Measurements from ENCODE around the gene GLB1L2. TPM values are rescaled to one million over a fixed set of nuclear protein-coding genes. Genes with fewer than 3 reads are reported as not detected.

GLB1L2 gene
- total and polyA plus RNA-seq, 8 donors: 4.2 to 10.1 (median 6.9) TPM

DNA sequence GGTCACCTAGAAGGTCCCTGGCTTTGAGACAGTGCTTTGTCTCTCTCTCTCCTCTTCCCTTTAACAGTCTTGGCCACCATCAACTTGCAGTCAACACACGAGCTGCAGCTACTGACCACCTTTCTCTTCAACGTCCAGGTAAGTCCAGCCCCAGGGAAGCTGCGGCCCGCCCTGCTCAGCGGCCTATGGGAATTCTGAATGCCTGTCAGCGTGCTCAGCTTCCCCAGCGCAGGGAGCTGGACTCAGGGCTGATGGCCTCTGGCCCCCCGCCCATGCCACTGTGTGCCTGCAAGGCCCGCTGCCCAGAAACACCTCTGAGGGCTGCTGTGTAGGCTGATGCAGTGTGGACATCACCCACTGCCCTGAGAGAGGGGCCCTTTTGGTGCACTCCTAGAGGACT is 32.5 kb downstream of the GLB1L2 start:
- H3K27ac ChIP-seq: no peak overlapping the region
- FAIRE-seq (no peak), ATAC-seq (no peak), DNase-seq (peak in 1 of 6 donors; percentile 38)
- WGBS, 2 donors: 87% methylated on average over 9 of the region's 9 CpGs
- no peaks in the 10 kb centered on the region for H3K4me1 ChIP-seq
- no peak overlapping the region for H3K4me3 ChIP-seq
- no peaks in the 10 kb centered on the region for H3K36me3 ChIP-seq
- H3K9me3 ChIP-seq: no peaks in the 10 kb centered on the region
- H3K27me3 ChIP-seq: no peaks in the 10 kb centered on the region
- intact Hi-C loops (cut with DNase I): no loop called here
- TF ChIP-seq, protein P1, sequence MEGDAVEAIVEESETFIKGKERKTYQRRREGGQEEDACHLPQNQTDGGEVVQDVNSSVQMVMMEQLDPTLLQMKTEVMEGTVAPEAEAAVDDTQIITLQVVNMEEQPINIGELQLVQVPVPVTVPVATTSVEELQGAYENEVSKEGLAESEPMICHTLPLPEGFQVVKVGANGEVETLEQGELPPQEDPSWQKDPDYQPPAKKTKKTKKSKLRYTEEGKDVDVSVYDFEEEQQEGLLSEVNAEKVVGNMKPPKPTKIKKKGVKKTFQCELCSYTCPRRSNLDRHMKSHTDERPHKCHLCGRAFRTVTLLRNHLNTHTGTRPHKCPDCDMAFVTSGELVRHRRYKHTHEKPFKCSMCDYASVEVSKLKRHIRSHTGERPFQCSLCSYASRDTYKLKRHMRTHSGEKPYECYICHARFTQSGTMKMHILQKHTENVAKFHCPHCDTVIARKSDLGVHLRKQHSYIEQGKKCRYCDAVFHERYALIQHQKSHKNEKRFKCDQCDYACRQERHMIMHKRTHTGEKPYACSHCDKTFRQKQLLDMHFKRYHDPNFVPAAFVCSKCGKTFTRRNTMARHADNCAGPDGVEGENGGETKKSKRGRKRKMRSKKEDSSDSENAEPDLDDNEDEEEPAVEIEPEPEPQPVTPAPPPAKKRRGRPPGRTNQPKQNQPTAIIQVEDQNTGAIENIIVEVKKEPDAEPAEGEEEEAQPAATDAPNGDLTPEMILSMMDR (IDR thresholded peaks at IDR 0.05): no peak

DNA sequence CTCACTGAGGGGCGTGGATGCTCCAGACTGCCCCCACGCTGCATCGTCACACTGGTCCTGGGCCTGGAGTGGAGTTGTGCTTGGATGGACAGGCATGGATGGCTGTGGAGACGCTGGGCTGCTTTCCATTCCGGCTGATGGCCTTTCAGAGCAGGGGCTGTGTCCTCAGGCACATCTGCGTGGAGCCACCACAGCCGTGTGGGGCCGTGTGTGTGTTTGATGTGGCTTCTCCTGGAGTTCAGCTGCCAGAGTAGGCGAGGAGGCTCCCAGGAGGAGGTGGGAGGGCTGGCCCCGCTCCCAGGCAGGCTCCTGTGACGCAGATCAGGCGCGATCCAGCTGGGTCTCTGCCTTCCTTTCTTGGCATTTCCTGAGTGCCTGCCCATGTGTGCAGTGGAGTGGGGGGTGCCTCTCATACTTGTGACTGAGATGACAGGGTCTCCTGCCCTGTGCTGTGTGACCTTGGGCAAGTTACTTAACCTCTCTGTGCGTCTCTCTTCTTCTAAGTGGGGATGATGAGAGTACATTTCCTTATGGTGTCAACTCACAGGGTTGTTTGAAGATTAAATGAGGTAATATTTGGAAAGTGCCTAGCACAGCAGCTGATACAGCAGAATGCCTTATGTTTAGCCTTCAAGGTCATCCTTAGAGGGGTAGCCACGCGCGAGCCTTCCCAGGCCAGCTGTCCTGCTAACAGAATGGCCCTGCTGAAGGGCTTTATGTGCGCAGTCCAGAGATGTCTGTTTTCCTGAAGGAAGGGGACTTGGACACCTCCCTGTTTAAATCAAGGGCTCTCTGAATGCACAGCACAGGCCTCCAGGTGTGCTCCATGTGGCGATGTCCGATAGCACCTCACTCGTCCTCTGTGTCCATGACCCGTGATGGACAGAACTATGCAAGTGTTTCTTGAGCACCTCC is 33.5 kb downstream of the GLB1L2 start:
- Histone ChIP-seq H3K4me1 (no peaks in the 10 kb centered on the region), H3K9me3 (no peaks in the 10 kb centered on the region), H3K4me3 (no peak overlapping the region), H3K36me3 (no peaks in the 10 kb centered on the region), H3K27me3 (no peaks in the 10 kb centered on the region), H3K27ac (no peak overlapping the region)
- intact Hi-C loops (cut with DNase I): no loop called here
- 79 to 80% methylated on average over 22 of the region's 22 CpGs for WGBS, 2 donors
- TF ChIP-seq, protein P1 (IDR thresholded peaks at IDR 0.05): no peak
- peak in 1 of 6 donors; percentile 48 for DNase-seq
- no peak for FAIRE-seq
- no peak for ATAC-seq

DNA sequence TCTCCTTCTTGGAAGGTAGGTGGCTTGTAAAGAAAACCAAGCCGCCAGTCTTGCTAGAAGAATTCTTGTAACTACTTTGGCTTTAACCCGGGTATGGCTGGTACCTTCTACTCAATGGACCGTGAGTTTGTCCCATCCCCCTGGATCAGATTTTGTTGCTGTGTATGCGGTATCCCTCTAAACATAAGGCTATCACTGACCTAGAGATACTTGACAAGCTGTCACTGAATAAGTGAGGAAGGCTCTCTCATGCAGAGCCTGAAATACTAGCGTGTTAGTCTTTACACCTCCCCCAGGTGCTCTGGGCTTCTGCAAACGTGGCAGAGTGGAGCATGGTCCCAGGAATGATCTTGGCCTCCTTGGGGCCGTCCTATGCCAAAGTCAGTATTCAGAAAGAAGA is 34.5 kb downstream of the GLB1L2 start:
- no peaks in the 10 kb centered on the region for H3K36me3 ChIP-seq
- H3K4me3 ChIP-seq: no peak overlapping the region
- H3K4me1 ChIP-seq: no peaks in the 10 kb centered on the region
- ATAC-seq (no peak), FAIRE-seq (no peak), DNase-seq (no peak)
- intact Hi-C loops (cut with DNase I): no loop called here
- no peak overlapping the region for H3K27ac ChIP-seq
- H3K27me3 ChIP-seq: no peaks in the 10 kb centered on the region
- H3K9me3 ChIP-seq: no peaks in the 10 kb centered on the region
- WGBS, 2 donors: 79 to 80% methylated on average over 7 of the region's 7 CpGs
- TF ChIP-seq, protein P1 (IDR thresholded peaks at IDR 0.05): no peak

DNA sequence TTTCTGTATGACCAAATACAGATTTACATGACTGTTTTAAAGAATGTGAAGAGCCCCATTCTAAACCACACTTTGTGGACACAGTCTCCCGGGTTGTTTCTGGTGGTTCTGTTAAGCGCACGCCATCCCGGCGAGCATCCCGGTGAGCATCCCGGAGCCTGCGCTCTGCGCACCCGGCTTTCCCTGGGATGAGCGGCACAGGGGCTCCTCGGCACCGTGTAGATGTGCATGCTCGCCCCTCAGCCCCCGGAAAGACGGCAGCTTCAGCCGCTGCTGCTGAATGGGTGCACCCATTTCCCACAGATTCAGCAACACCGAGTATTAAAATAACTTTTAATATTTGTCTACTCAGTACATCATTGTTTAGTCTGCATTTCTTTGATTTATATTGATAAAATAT is 36.0 kb downstream of the GLB1L2 start:
- intact Hi-C loops (cut with DNase I): no loop called here
- FAIRE-seq: no peak
- H3K4me1 ChIP-seq: no peaks in the 10 kb centered on the region
- TF ChIP-seq, protein P1 (IDR thresholded peaks at IDR 0.05): no peak
- DNase-seq: peak in 2 of 6 donors; percentile 8 to 41
- no peaks in the 10 kb centered on the region for H3K9me3 ChIP-seq
- H3K4me3 ChIP-seq: no peak overlapping the region
- no peak overlapping the region for H3K27ac ChIP-seq
- no peaks in the 10 kb centered on the region for H3K36me3 ChIP-seq
- WGBS, 2 donors: 89 to 91% methylated on average over 18 of the region's 18 CpGs
- ATAC-seq: no peak
- H3K27me3 ChIP-seq: no peaks in the 10 kb centered on the region

Measured in pancreas (tissue), 10 donors.